CD14-positive monocyte (primary cell): Measurements from ENCODE around the gene UGT3A1. TPM values are rescaled to one million over a fixed set of nuclear protein-coding genes. Genes with fewer than 3 reads are reported as not detected.

ENCODE experiments used
- DNase-seq, 3 donors: peaks; one replicate each; pipeline ENCODE4 v3.0.0-alpha.2; 2011 to 2022
- H2AFZ ChIP-seq: 2 replicates; pipeline ENCODE4 v1.6.0; 2012; ENCODE audit warnings: mild to moderate bottlenecking, low read depth, low read length, inconsistent platforms; ENCODE audit not compliant: insufficient read depth, poor library complexity, severe bottlenecking
- H3K27ac ChIP-seq, 2 donors: 1 replicate in 1 of 2; 2 replicates in 1 of 2; pipeline ENCODE4 v1.5.1; 2012 to 2013; ENCODE audit warnings: low read length in 2 of 2, control low read depth in 1 of 2, inconsistent platforms in 1 of 2, low read depth in 1 of 2, mild to moderate bottlenecking in 1 of 2
- H3K27me3 ChIP-seq, 2 donors: one replicate each; pipeline versions ENCODE4 v1.6.0 to v1.6.1; 2011 to 2013; ENCODE audit warnings: low read length in 2 of 2; ENCODE audit not compliant: control insufficient read depth in 2 of 2, insufficient read depth in 2 of 2
- H3K36me3 ChIP-seq, 2 donors: replicated peaks in 1 of 2; 1 replicate in 1 of 2; 2 replicates in 1 of 2; pipeline versions ENCODE4 v1.5.1 to v1.6.1; 2012 to 2013; ENCODE audit warnings: low read length in 2 of 2, control low read depth in 1 of 2, inconsistent platforms in 1 of 2, mild to moderate bottlenecking in 1 of 2; ENCODE audit not compliant: insufficient read depth in 2 of 2, control insufficient read depth in 1 of 2
- H3K4me1 ChIP-seq, 2 donors: 1 replicate in 1 of 2; 2 replicates in 1 of 2; pipeline versions ENCODE4 v1.5.1 to v1.6.1; 2012 to 2013; ENCODE audit warnings: low read length in 2 of 2, control low read depth in 1 of 2, inconsistent platforms in 1 of 2, mild to moderate bottlenecking in 1 of 2, moderate library complexity in 1 of 2; ENCODE audit not compliant: insufficient read depth in 2 of 2, control insufficient read depth in 1 of 2
- H3K4me2 ChIP-seq: replicated peaks from 2 replicates; pipeline ENCODE3; 2012; ENCODE audit warnings: low read length, moderate library complexity, mild to moderate bottlenecking; ENCODE audit not compliant: poor library complexity, severe bottlenecking; ENCODE audit errors: extremely low read depth
- H3K4me3 ChIP-seq, 3 experiments: fragments of 200-600 bp in 1 of 3; sonication (generic) in 1 of 3; replicated peaks in 1 of 3; 1 replicate in 2 of 3; 2 replicates in 1 of 3; pipeline ENCODE4 v1.5.1; 2011 to 2013; ENCODE audit warnings: low read length in 3 of 3, mild to moderate bottlenecking in 3 of 3, control low read depth in 2 of 3, low read depth in 2 of 3, inconsistent platforms in 1 of 3, moderate library complexity in 1 of 3
- H3K79me2 ChIP-seq: 2 replicates; pipeline ENCODE4 v1.6.0; 2012; ENCODE audit warnings: mild to moderate bottlenecking, control low read depth, inconsistent platforms, low read length, moderate library complexity; ENCODE audit not compliant: insufficient read depth
- H3K9ac ChIP-seq: 2 replicates; pipeline ENCODE4 v1.6.0; 2017; ENCODE audit warnings: low read length, mild to moderate bottlenecking; ENCODE audit not compliant: insufficient read depth, poor library complexity, severe bottlenecking
- H3K9me3 ChIP-seq, 2 donors: replicated peaks in 1 of 2; 1 replicate in 1 of 2; 2 replicates in 1 of 2; pipeline versions ENCODE4 v1.5.1 to v1.6.1; 2012 to 2013; ENCODE audit warnings: low read length in 2 of 2, control low read depth in 1 of 2; ENCODE audit not compliant: control insufficient read depth in 1 of 2, insufficient read depth in 1 of 2
- H4K20me1 ChIP-seq: 2 replicates; pipeline ENCODE4 v1.6.0; 2012; ENCODE audit warnings: mild to moderate bottlenecking, low read length, control low read depth, moderate library complexity; ENCODE audit not compliant: insufficient read depth
- H3K27ac Mint-ChIP-seq, 7 donors: one replicate each; pipeline ENCODE4 v1.8.0; 2020; ENCODE audit warnings: mild to moderate bottlenecking in 7 of 7, mixed read lengths in 7 of 7, moderate library complexity in 6 of 7, inconsistent platforms in 2 of 7
- H3K27me3 Mint-ChIP-seq, 3 donors: one replicate each; pipeline ENCODE4 v1.8.0; 2021 to 2022; ENCODE audit warnings: low read depth in 3 of 3, mild to moderate bottlenecking in 3 of 3, mixed read lengths in 3 of 3, moderate library complexity in 3 of 3, inconsistent platforms in 1 of 3
- H3K36me3 Mint-ChIP-seq, 2 donors: one replicate each; pipeline ENCODE4 v1.8.0; 2020; ENCODE audit warnings: mixed read lengths in 2 of 2, inconsistent platforms in 1 of 2, mild to moderate bottlenecking in 1 of 2
- H3K4me1 Mint-ChIP-seq: one replicate; pipeline ENCODE4 v1.8.0; 2020; ENCODE audit warnings: mild to moderate bottlenecking, mixed read lengths
- H3K4me3 Mint-ChIP-seq, 2 donors: one replicate each; pipeline ENCODE4 v1.8.0; 2020; ENCODE audit warnings: mild to moderate bottlenecking in 2 of 2, mixed read lengths in 2 of 2, moderate library complexity in 1 of 2
- H3K9me3 Mint-ChIP-seq, 7 donors: one replicate each; pipeline ENCODE4 v1.8.0; 2020 to 2022; ENCODE audit warnings: mixed read lengths in 7 of 7, mild to moderate bottlenecking in 6 of 7, moderate library complexity in 6 of 7, inconsistent platforms in 2 of 7
- CTCF ChIP-seq: fragments of 200-600 bp; IDR thresholded peaks from one replicate; pipeline ENCODE4 v1.8.0; 2022; ENCODE audit warnings: antibody characterized with exemption, mild to moderate bottlenecking
- WGBS: methylation state at CpG from one replicate; pipeline ENCODE4 v1.1.5; 2013; ENCODE audit warnings: missing lambda C conversion rate; ENCODE audit not compliant: insufficient coverage; 5-methylcytosine and 5-hydroxymethylcytosine counted together
- intact Hi-C, 2 donors: fragments of 100-400 bp; cut with micrococcal nuclease; formaldehyde crosslinking; loops; one replicate each; pipeline versions ENCODE4 v1.15.0 to v1.15.1; 2023
- polyA plus RNA-seq, 3 donors: library from polyadenylated mRNA; depleted of rRNA in 1 of 3; unstranded in 2 of 3; stranded (reverse) in 1 of 3; fragments of 300-500 nt in 2 of 3; fragments of >200 nt in 1 of 3; fragmentation: Illumina TruSeq in 2 of 3; gene quantifications; 1 replicate in 2 of 3; 2 replicates in 1 of 3; pipeline ENCODE4 v1.2.3, GENCODE V29; 2012 to 2021

UGT3A1 gene
- polyA plus RNA-seq, 3 donors: not detected

DNA sequence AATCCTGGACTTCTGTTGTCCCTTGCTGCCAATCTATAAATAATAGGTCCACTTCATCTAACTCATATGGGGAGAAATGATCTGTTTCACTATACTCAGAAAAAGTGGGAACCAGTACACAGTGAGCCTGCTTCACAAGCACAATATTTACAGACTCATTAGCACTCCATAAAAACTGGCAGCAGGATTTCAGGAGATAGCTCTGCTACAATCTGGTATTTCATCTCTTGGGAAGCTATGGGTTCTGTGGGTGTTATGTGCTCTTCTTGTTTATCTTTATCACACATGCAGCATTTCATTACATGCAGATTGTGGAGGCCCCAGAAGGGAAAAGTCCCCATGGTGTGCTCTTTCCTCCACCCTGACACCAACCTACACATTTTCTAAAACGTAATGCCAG is 42.3 kb upstream of the UGT3A1 start:
- no peaks in the 10 kb centered on the region for H3K36me3 ChIP-seq
- no peaks in the 10 kb centered on the region for H3K4me1 ChIP-seq
- no peaks in the 10 kb centered on the region for H3K4me1 Mint-ChIP-seq
- WGBS: no CpG with 5 or more reads among the region's 1 CpG
- peaks cover 0 to 9% (median 1%) of the 10 kb centered on the region in 7 donors for H3K9me3 Mint-ChIP-seq
- no peak overlapping the region for H3K4me3 Mint-ChIP-seq
- H3K9ac ChIP-seq: no peak overlapping the region
- H3K4me3 ChIP-seq: no peak overlapping the region
- H4K20me1 ChIP-seq: no peaks in the 10 kb centered on the region
- no peaks in the 10 kb centered on the region for H3K79me2 ChIP-seq
- no peak for DNase-seq
- peaks cover 0 to 4% (median 0%) of the 10 kb centered on the region in 3 donors for H3K27me3 Mint-ChIP-seq
- H3K36me3 Mint-ChIP-seq: no peaks in the 10 kb centered on the region
- no peak overlapping the region for H3K27ac Mint-ChIP-seq
- no peak overlapping the region for H3K4me2 ChIP-seq
- H3K27ac ChIP-seq: no peak overlapping the region
- H2AFZ ChIP-seq: no peak overlapping the region
- H3K9me3 ChIP-seq: no peaks in the 10 kb centered on the region
- no peak for TF ChIP-seq CTCF
- intact Hi-C loops: no loop called here
- no peaks in the 10 kb centered on the region for H3K27me3 ChIP-seq

DNA sequence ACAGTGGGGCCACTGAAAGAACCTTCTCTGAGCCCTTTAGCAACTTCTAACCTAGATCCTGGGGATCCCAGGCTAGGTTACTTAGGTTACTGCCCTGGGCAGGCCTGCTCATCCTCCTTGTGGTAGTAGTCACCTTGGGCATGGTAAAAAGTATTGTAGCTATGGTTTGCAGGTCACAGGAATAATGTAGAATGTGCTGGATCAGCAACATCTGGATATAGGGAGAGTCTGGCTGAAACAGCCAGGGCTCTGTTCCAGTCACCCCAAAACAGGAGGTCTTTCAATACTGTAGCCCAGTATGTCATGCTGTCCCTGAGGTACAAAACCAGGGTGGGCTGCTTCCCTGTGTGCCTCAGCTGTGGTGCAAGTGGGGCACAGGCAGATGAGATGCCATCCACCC is 41.9 kb upstream of the UGT3A1 start:
- Histone ChIP-seq H3K4me3 (no peak overlapping the region), H3K9me3 (no peaks in the 10 kb centered on the region), H2AFZ (no peak overlapping the region), H3K27me3 (no peaks in the 10 kb centered on the region), H3K27ac (no peak overlapping the region), H3K9ac (no peak overlapping the region), H3K4me2 (no peak overlapping the region), H3K79me2 (no peaks in the 10 kb centered on the region), H3K4me1 (no peaks in the 10 kb centered on the region), H3K36me3 (no peaks in the 10 kb centered on the region), H4K20me1 (no peaks in the 10 kb centered on the region)
- intact Hi-C loops: no loop called here
- H3K36me3 Mint-ChIP-seq: no peaks in the 10 kb centered on the region
- H3K4me1 Mint-ChIP-seq: no peaks in the 10 kb centered on the region
- no peak for DNase-seq
- no peak for TF ChIP-seq CTCF
- no peak overlapping the region for H3K4me3 Mint-ChIP-seq
- no peak overlapping the region for H3K27ac Mint-ChIP-seq
- peaks cover 0 to 4% (median 0%) of the 10 kb centered on the region in 3 donors for H3K27me3 Mint-ChIP-seq
- H3K9me3 Mint-ChIP-seq: peaks cover 0 to 12% (median 2%) of the 10 kb centered on the region in 7 donors
